ENCODE data around the gene CDK11B.

DNA sequence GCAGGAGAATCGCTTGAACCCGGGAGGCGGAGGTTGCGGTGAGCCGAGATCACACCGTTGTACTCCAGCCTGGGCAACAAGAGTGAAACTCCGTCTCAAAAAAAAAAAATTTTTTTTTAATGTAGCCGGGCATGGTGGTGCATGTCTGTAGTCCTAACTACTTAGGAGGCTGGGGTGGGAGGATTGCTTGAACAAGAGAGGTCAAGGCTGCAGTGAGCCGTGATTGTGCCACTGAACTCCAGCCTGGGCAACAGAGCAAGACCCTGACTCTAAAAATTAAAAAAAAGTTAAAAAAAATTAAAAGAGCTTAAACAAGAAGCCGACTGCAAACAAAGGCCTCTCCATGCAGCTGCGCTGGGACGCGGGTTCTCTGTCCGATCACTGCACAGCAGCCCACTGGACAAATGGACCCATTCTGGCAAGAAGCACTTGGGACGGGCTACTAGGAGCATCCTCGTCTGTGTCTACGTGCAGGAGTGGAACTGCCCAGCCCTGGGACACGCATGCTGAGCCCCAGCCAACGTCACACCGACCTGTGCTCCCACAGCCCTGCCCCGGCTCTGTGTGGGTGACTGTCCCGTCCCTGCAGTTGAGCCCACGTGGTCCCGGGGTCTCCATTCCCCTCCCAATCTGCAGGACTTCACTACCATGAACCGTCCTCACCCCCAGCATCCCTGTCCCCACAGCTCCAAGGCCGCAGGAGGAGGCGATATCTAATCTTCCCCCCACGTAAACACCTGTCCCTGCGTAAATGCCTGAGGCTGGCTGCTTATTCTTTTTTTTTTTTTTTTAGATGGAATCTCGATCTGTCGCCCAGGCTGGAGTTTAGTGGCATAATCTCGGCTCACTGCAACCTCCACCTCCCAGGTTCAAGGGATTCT is 21.5 kb upstream of the CDK11B start:
- TF ChIP-seq EZH2 (IDR thresholded peaks at IDR 0.05; ENCODE audit: low read length, unreplicated experiment) = no peak
- TF ChIP-seq, protein P1, sequence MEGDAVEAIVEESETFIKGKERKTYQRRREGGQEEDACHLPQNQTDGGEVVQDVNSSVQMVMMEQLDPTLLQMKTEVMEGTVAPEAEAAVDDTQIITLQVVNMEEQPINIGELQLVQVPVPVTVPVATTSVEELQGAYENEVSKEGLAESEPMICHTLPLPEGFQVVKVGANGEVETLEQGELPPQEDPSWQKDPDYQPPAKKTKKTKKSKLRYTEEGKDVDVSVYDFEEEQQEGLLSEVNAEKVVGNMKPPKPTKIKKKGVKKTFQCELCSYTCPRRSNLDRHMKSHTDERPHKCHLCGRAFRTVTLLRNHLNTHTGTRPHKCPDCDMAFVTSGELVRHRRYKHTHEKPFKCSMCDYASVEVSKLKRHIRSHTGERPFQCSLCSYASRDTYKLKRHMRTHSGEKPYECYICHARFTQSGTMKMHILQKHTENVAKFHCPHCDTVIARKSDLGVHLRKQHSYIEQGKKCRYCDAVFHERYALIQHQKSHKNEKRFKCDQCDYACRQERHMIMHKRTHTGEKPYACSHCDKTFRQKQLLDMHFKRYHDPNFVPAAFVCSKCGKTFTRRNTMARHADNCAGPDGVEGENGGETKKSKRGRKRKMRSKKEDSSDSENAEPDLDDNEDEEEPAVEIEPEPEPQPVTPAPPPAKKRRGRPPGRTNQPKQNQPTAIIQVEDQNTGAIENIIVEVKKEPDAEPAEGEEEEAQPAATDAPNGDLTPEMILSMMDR (conservative IDR thresholded peaks at IDR 0.05; ENCODE audit: low read depth, low read length) = no peak

Measured in PC-3 (cell line).